CD4-positive, alpha-beta T cell treated with Interleukin-4 for 4 hours (primary cell): ENCODE data around the gene RNF125.
A peak's percentile ranks its signal among the peaks of the same experiment; 100 is the strongest.
"Not testable (repeated sequence)": the region's sequence is repeated elsewhere in the genome, so short reads cannot be mapped to it uniquely, and the experiment has no call there.

Source experiments
- DNase-seq: peaks from one replicate; pipeline ENCODE4 v3.0.0-alpha.2; 2020

RNF125 gene

DNA sequence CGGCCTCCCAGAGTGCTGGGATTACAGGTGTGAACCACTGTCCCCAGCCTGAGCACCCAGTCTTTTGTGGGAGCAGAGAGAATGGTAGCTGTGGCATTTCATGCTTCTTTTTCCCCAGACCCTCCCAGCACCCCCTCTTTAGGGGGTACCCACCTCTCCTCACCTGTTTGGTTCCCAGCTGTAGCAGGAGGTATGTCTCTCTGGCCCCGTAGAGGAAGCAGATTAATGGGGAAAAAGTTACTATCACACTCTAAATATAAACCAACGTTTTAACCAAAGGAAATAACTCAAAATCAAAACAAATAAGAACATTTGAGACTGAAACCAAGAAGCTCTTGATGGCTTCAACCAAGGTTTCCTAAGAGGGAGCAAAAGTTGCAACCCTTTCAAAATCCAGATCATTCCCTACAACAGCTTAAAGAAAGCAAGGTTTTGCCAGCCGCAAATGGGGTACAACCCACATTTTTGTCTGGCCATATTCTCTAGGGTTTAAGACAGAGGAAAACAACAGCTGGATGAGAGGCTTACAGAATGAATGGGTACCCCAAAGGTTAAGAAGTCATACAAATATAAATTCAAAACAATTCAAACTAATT is 8.0 kb downstream of the RNF125 start:
- DNase-seq = no peak

DNA sequence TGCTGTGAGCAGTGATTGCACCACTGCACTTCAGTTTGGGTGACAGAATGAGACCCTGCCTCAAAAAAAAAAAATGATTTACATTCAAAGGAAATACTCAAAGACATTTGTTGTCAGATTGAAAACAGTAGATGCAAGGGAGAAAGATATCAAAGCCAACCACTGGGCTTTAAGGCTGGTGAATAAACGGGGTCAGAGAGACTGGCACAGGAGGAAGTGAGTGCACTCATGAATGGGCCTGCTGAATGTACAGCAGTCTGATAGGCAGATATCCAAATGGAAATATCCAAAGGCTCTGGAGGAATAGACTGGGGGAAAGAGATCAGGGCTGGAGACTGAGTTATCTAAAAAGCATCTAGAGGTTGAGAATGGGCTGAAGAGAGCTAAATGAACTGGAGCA is 10.9 kb downstream of the RNF125 start:
- DNase-seq = no peak

DNA sequence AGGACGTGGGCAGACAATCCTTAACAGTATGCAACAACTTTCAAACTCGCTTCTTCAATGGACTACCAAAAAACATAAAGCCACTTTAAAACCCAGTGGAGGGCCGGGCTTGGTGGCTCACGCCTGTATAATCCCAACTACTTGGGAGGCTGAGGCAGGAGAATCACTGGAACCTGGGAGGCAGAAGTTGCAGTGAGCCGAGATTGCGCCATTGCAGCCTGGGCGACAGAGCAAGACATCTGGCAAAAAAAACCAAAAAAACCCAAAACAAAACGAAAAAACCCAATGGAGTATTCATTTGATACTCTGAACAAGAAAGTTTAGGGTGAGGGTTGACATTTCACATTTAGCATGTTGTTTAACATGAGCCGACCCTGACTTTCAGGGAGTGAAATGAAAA is 14.0 kb downstream of the RNF125 start:
- DNase-seq = no peak

DNA sequence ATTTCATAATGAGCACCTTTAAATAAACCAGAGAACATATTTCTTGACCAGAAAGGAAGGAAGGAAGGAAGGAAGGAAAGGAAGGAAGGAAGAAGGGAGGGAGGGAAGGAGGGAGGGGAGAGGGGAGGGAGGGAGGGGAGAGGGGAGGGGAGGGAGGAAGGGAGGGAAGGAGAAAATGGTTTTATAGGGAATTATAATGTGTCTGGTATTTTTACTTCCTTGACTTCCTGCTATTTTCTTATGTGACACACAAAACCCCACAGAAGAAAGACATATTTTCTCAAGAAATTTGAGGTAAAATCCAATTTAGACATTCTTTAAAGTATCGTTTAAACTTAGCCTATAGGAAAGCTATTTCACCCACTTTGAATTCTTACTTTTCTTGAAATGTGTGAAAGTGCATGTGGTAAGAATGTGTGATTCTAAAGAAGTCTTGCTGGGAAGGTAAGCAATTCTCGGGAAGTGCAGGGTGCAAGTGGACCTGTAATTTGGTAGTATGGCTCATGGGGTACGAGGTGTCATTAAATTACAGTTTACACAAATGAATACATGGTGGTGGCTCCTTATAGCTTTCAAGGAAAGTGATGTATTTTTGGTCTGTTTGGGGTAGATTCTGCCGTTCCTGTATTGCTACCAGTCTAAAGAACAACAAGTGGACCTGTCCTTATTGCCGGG is 18.0 kb downstream of the RNF125 start:
- DNase-seq = peak; percentile 71

DNA sequence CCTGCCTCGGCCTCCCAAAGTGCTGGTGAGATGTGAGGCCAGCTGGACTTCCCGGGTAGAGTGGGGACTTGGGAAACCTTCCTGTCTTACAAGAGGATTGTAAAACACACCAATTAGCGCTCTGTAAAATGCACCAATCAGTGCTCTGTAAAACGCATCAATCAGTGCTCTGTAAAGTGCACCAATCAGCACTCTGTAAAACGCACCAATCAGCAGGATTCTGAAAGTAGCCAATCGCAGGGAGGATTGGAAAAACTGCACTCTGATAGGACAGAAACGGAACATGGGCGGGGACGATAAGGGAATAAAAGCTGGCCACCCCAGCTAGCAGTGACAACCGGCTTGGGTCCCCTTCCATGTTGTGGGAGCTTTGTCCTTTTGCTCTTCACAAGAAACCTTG is 19.0 kb downstream of the RNF125 start:
- DNase-seq = no peak

DNA sequence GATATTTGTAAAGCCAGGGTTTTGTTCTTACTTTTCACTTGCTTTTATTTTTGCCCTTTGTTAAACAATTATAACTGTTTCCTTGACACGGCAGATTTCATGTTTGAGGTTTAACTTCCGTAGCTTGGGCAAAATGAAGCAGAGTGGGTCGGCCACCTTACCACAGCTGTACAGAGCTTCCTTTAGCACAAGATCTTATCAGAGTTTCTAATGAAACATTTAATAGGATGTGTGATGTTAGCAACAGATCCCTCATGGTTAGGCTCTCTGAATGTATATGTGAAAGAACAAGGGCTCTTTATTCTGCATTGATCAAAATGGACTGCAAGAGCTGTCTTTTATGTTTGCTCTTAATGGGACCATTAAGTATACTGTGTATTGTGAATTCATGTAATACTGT is 22.3 kb downstream of the RNF125 start:
- DNase-seq = peak; percentile 83

DNA sequence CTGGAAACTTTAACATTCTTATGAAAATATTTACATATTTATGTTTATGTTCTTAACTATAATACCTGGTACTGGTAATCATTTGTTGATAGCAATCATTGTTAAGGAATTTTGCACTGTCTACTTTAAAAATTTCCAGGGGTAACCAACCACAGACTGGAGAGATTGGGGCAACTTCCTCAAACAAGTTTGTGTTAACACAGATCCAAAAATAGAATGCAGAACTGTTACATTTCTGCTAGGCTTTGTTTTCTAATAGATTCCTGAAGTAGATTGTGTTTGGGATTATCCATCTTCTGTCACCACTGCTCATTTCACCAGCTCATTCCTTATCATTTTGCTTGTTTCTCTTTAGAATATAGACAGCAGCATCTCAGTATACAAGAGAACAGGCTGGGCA is 23.7 kb downstream of the RNF125 start:
- no peak for DNase-seq

DNA sequence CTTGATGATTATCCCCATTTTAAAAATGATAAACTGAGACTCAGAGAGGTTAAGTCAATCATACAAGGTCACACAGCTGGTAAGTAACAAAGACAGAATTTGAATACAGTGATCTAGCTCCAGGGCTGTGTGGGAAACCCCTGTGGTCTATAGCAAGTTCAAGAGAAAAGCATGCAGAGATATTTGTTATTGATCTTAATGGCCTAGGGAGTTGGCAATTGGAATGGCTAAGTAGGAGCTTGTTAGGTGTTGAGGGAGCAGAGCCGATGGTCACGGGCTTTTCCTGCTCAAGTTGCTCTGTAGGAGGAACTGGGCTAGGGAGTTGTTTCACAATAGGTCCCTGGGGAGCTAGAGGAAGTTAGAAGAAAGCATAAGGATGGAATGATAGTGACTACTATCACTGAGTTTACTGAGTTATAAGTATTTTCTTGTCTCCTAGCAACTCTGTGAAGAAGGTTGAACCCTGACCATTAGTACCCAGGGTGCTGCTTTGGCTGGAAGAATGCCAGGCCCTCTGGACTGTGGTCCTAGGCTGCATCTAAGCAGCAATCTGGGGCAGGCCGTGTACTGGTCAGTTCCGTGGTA is 30.0 kb downstream of the RNF125 start:
- peak; percentile 56 for DNase-seq

DNA sequence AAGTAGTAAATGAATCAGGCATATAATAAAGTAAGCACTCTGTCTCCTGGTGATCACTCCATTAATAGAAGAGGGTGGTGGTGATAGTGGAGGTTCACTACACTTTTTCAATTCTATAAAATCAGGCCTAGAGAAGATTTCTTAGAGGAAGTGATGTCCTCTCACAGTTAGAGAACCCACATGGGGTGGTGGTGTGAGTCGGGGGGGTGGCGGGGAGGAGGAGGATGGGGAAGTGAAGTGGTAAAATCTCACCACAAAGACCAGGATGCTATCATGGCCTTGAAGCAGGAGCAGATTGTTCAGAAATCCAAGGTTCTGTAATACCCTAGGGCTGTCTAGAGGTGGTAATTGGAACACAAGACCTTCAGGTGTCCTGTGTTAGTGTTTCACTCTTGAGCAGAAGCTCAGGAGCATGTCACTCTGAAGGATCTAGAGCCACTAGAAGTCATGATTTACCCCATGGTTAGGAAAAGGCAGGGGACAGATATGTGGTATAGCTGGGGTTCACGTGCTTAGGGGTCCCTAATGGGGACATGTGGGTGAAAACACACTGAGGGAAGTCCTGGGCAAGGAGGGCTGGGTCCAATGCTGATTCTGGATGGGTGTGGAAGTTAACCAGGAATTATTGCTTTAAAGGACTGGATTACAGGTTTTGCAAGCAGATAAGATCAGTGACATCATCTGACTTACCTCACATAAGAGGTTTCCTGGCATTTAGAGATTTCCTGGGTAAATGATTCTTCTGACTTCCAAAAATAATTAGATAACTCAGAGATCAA is 31.0 kb downstream of the RNF125 start:
- DNase-seq = peak; percentile 71

DNA sequence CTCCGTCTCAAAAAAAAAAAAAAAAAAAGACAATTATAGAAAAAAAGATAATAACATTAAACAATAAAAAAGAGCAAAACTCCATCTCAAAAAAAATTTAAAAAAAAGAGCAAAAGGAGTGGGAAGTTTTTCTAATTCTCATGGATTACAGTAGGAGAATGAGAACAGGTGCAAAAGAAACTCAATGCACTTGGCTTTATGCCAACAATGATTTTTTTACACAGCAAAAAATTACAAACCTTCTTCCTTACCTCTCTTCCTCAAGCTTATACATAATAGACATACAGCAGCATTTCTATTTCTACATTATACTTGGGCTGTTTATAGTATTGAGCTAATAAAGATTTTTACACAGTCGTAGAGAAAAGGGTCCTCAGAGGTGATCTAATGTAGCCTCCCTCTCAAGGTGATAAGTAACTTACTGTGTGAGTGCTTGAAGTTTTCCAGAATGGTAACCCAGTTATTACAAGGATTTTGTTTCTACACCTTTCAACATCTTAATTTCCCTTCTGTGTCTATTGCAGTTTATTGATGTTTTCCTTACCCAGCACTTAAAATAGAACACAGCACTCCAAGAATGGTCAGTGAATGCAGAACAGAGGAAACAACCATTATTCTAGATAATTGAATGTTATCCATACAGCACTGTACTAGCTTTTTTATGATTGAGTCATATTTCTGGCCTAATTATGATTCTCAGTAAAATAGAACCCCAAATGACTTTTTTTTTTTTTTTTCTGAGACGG is 38.2 kb downstream of the RNF125 start:
- no peak for DNase-seq

DNA sequence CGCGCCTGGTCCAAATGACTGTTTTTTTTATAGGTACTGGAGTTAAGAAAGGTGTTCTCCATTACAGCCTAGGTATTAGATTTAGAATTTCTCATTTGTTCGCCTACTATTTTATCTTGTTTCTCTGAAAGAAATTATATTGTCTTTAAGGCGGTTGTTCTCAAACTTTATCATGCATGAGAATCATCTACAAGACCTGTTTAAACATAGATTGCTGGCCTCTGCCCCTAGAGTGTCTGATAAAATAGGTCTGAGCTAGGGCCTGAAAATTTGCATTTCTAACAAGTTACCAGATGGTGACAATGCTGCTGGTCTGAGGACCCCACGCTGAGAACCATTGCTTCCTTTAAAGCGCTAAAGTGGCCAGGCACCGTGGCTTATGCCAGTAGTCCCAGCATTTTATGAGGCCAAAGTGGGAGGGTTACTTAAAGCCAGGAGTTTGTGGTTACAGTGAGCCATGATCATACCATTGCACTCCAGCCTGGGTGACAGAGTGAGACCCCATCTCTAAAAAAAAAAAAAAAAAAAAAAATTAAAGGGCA is 39.1 kb downstream of the RNF125 start:
- no peak for DNase-seq

DNA sequence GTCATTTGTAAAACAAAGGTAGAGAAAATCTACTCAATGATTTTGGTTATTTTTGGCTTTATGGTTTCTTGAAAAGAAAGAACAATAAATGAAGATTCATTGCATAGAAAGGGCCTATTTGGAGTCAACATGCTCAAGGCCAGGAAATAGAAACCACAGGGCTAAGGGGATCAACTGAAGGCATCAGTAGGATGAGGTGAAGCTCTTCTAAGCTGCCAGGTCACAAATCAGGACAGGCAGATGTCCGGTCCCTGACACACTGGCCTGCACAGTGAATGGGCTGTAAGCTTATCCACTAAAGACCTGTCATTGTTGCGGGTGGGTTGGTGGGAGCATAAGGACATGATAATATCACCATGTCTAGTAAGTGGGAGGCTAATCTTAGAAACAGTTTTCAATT is 41.4 kb downstream of the RNF125 start:
- no peak for DNase-seq

DNA sequence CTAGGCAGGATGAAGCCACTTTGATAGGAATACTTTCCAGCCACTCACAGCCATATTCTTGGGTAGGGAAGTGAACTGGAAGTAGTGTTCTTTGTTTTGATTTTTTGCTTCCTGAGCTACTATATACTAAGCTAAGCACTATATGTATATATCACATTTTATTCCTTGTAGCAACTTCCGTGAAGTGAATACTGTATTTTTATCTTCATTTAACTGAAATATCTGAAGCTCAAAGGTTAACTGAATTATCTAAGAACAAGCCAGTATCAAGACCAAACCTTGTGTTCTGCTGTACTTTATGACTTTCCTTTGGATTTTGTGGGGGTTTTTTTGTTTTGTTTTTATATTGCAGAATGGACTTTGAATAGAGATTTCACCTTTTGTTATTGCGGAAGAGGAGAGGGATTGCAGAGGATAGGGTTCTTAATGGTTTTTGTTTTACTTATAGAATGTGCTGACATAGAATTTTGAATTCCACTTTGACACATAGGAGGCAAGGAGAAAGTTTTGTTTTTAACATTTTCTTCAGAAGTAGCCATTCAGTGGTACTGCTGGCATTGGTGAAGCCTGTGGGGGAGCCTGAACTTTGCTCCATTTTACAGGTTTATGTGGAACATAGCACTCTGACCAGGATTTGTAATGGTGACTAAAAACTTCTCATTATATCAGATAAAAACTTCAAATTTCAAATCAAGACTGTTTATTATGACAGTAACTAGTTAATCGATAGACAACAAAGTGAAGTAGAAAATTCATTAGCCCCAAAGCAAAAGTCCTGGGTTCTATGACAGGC is 48.9 kb downstream of the RNF125 start:
- DNase-seq = no peak

DNA sequence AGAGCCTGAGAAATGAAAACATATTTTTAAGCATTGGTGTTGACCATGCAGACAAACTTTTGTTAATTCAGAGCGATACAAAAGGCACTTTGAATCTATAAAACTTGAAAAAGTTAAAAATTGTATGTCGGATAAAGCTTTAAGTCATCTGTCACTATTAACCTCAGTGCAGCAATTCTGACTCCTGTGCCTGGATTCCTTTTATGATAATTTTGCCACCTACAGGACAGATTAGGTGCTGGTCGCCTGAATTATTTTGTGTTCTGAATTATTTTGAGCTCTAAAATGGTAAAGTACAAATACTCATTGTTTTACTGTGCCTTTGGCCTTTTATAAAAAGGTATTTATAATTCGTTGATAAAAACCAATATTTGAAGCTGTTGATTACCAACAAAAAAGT is 53.7 kb downstream of the RNF125 start:
- DNase-seq = peak; percentile 63

DNA sequence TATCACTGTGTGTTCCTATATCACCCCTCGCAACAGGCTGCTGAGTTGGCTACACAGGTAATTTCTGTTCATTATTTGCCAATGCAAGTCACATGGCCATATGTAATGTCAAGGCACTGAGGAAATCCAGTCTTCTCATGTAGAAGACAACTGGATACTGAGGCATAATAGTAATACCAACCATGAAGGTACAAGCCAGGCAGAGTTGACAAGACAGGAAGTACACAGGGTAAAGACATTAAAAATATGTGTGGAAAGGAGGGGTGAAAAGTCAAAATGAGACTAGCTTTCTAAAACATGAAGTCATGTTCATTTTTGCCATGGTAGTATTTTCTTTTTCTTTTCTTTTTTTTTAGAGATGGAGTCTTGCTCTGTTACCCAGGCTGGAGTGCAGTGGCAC is 55.6 kb downstream of the RNF125 start:
- no peak for DNase-seq

DNA sequence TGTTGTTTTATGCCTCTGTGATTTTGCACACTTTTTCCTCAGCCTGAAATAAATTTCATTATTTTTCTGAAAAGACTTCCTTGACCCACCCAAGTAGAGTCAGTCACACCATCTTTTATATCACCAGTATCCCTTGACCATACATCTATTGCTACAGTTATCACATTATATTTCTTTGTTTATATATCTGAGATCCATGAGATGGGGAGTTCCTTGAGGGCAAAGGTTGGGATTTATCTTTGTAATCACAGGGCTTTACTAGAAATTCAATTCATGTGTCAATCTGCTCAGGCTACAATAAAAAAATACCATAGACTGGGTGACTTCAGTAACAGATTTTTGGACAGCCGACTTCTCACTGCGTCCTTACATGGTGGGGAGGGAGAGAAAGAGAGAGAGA is 60.2 kb downstream of the RNF125 start:
- DNase-seq = no peak

DNA sequence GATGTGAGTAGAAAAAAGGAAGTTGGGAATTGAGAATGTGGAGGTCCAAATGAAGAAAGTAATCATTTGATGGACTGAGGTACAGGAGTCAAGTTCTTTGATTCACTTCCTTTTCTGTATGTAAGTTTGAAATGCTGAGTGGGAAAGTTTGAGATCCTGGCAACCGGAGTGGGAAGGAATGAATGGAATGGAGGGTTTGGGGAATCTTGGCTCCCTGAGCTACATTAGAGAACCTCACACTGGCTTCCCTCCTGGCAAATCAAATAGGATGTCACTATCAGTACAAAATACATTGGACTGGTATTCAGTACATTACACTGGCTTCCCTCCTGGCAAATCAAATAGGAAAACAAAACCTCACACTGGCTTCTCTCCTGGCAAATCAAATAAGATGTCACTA is 63.3 kb downstream of the RNF125 start:
- DNase-seq = no peak

DNA sequence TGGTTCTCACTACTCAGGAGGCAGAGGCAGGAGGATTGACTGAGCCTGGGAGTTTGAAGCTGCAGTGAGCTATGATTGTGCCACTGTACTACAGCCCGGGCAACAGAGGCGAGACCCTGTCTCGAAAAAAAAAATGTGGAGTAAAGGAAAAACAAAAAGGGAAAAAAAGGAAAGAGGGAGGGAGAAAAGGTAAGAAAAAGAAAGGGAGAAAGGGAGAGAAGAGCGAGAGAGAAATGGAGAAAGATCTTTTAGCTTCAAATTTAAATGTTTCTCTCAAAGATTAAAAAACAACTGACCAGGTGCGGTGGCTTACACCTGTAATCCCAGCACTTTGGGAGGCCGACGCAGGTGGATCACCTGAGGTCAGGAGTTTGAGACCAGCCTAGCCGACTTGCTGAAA is 65.2 kb downstream of the RNF125 start:
- DNase-seq = no peak

DNA sequence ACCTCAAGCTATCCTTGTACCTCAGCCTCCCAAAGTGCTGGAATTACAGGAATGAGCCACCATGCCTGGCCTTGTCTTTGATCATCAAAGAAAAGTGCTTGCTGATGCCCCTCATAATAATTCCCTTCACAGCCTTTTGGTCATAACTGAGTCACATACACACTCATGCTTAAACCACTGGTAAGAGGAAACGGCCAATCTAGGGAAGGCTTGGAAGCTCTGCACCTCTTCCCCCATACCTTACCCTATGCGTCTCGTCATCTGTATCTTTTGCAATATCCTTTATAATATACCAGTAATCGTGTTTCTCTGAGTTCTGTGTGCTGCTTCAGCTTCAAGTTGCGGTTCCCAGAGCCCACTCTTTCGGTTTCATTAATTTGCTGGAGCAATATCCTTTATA is 68.3 kb downstream of the RNF125 start:
- no peak for DNase-seq

DNA sequence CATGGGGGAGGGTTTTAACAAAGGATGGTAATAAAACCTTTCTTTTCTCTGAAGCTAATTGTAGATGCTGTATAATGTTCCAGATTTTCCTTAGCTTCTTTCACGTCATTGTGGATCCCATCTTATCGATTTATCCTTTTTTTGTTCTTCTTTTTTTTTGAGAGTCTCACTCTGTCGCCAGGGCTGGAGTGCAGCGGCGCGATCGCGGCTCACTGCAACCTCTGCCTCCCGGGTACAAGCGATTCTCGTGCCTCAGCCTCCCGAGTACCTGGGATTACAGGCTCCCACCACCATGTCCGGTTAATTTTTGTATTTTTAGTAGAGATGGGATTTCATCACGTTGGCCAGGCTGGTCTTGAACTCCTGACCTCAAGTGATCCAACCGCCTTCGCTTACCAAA is 72.2 kb downstream of the RNF125 start:
- not testable (repeated sequence) for DNase-seq

DNA sequence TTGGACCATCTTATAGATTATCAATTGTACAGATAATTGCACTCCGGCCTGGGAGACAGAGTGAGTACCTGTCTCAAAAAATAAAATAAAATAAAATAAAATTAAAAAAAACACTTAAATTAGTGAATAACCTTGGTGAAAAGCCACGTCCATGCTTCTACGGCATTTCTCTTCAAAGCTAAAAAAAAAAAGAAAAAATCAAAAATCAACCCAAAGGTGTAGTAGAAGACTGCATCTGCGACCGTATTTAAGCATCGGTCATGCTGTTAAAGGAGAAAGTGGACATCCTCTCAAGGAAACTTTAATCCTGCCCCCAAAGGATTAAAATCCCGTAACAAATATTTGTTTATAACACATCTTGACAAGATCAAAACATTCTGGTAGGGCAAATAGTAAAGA is 72.7 kb downstream of the RNF125 start:
- DNase-seq = no peak
